ENCODE results near the gene PRKN.

PRKN gene

GRCh38 chr6:161882196-161882765, 845.3 kb downstream of the PRKN start:
- TF ChIP-seq EZH2phosphoT487 (IDR thresholded peaks at IDR 0.05; ENCODE audit: low read depth), result no peak
- TF ChIP-seq, protein P1, sequence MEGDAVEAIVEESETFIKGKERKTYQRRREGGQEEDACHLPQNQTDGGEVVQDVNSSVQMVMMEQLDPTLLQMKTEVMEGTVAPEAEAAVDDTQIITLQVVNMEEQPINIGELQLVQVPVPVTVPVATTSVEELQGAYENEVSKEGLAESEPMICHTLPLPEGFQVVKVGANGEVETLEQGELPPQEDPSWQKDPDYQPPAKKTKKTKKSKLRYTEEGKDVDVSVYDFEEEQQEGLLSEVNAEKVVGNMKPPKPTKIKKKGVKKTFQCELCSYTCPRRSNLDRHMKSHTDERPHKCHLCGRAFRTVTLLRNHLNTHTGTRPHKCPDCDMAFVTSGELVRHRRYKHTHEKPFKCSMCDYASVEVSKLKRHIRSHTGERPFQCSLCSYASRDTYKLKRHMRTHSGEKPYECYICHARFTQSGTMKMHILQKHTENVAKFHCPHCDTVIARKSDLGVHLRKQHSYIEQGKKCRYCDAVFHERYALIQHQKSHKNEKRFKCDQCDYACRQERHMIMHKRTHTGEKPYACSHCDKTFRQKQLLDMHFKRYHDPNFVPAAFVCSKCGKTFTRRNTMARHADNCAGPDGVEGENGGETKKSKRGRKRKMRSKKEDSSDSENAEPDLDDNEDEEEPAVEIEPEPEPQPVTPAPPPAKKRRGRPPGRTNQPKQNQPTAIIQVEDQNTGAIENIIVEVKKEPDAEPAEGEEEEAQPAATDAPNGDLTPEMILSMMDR (IDR thresholded peaks at IDR 0.05; ENCODE audit: low read depth, low read length), result no peak
- H3K79me2 ChIP-seq (ENCODE audit: low read length), result no peaks in the 10 kb centered on the region
- no peak overlapping the region for H3K27ac ChIP-seq (ENCODE audit: low read length)
- H4K20me1 ChIP-seq (ENCODE audit: insufficient read depth, low read length), result no peaks in the 10 kb centered on the region
- no peaks in the 10 kb centered on the region for H3K36me3 ChIP-seq (replicated peaks; ENCODE audit: low read depth, low read length)
- H3K9ac ChIP-seq (ENCODE audit: low read length), result no peak overlapping the region
- no peaks in the 10 kb centered on the region for H3K27me3 ChIP-seq (ENCODE audit: low read depth, low read length)
- no peak overlapping the region for H3K4me2 ChIP-seq (ENCODE audit: low read length)
- no peaks in the 10 kb centered on the region for H3K4me1 ChIP-seq (ENCODE audit: low read length)
- no peak overlapping the region for H2AFZ ChIP-seq (ENCODE audit: low read depth, low read length)
- H3K4me3 ChIP-seq (ENCODE audit: low read length), result no peak overlapping the region
- no peaks in the 10 kb centered on the region for H3K9me3 ChIP-seq (ENCODE audit: insufficient read depth, low read length)

DNA sequence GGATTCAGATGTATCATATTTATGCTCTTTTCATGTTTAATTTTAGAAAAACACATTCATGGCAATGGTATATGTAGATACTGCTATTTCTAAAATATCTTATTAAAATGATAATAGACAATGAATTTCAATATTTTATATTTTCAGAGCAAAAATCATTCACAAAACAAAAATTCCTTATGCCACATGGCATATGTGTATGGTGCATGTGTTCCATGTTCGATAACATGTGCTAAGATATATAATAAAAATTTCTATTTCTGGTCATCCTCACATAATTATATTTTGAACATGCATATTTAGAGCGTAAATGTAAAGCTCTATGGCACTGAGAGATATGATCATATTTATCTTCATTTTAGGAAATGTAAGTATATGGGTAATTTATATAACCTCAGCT, 847.5 kb downstream of the PRKN start:
- Histone ChIP-seq H3K4me3 (ENCODE audit: low read length) (no peak overlapping the region), H3K4me2 (ENCODE audit: low read length) (no peak overlapping the region), H3K36me3 (replicated peaks; ENCODE audit: low read depth, low read length) (no peaks in the 10 kb centered on the region), H3K4me1 (ENCODE audit: low read length) (no peaks in the 10 kb centered on the region), H4K20me1 (ENCODE audit: insufficient read depth, low read length) (no peaks in the 10 kb centered on the region), H3K79me2 (ENCODE audit: low read length) (no peaks in the 10 kb centered on the region), H3K9ac (ENCODE audit: low read length) (no peak overlapping the region), H3K27me3 (ENCODE audit: low read depth, low read length) (no peaks in the 10 kb centered on the region), H2AFZ (ENCODE audit: low read depth, low read length) (no peak overlapping the region), H3K9me3 (ENCODE audit: insufficient read depth, low read length) (no peaks in the 10 kb centered on the region), H3K27ac (ENCODE audit: low read length) (no peak overlapping the region)
- no peak for TF ChIP-seq EZH2phosphoT487 (IDR thresholded peaks at IDR 0.05; ENCODE audit: low read depth)
- TF ChIP-seq, protein P1 (IDR thresholded peaks at IDR 0.05; ENCODE audit: low read depth, low read length), result no peak

DNA sequence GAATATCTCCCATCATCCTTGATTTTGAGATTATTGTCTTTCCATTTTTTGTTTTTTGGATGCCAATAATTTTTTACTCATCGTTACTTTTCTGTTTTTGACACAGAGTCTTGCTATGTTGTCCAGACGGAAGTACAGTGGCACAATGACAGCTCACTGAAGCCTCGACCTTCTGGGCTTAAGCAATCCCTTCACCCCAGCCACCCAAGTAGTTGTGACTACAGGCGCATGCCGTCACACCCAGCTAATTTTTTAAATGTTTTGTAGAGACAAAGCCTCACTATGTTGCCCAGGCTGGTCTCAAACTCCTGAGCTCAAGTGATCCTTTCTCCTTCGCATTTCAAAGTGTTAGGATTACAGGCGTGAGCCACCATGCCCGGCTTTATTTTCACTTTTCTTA, 851.3 kb downstream of the PRKN start:
- Histone ChIP-seq H3K9me3 (ENCODE audit: insufficient read depth, low read length) (no peaks in the 10 kb centered on the region), H3K4me3 (ENCODE audit: low read length) (no peak overlapping the region), H3K27me3 (ENCODE audit: low read depth, low read length) (no peaks in the 10 kb centered on the region), H3K4me1 (ENCODE audit: low read length) (no peaks in the 10 kb centered on the region), H3K27ac (ENCODE audit: low read length) (no peak overlapping the region), H3K9ac (ENCODE audit: low read length) (no peak overlapping the region), H4K20me1 (ENCODE audit: insufficient read depth, low read length) (no peaks in the 10 kb centered on the region), H3K36me3 (replicated peaks; ENCODE audit: low read depth, low read length) (no peaks in the 10 kb centered on the region), H3K79me2 (ENCODE audit: low read length) (no peaks in the 10 kb centered on the region), H2AFZ (ENCODE audit: low read depth, low read length) (no peak overlapping the region), H3K4me2 (ENCODE audit: low read length) (no peak overlapping the region)
- no peak for TF ChIP-seq EZH2phosphoT487 (IDR thresholded peaks at IDR 0.05; ENCODE audit: low read depth)
- TF ChIP-seq, protein P1 (IDR thresholded peaks at IDR 0.05; ENCODE audit: low read depth, low read length), result no peak

- Histone ChIP-seq H3K27ac (ENCODE audit: low read length) (no peak overlapping the region), H3K9ac (ENCODE audit: low read length) (no peak overlapping the region), H3K9me3 (ENCODE audit: insufficient read depth, low read length) (no peaks in the 10 kb centered on the region), H2AFZ (ENCODE audit: low read depth, low read length) (no peak overlapping the region), H3K4me3 (ENCODE audit: low read length) (no peak overlapping the region), H3K27me3 (ENCODE audit: low read depth, low read length) (no peaks in the 10 kb centered on the region), H3K4me1 (ENCODE audit: low read length) (no peaks in the 10 kb centered on the region), H3K79me2 (ENCODE audit: low read length) (no peaks in the 10 kb centered on the region), H4K20me1 (ENCODE audit: insufficient read depth, low read length) (no peaks in the 10 kb centered on the region), H3K36me3 (replicated peaks; ENCODE audit: low read depth, low read length) (no peaks in the 10 kb centered on the region), H3K4me2 (ENCODE audit: low read length) (no peak overlapping the region)
- no peak for TF ChIP-seq EZH2phosphoT487 (IDR thresholded peaks at IDR 0.05; ENCODE audit: low read depth)
Observed at GRCh38 chr6:161870236-161870901, 857.2 kb downstream of the PRKN start.

All from OCI-LY3 (cell line).